GM19395 (cell line): ENCODE data around the gene CD9.

Source experiments
- ATAC-seq: cut with Tn5 transposase; IDR thresholded peaks from one replicate; pipeline ENCODE4 v1.9.1; 2021; ENCODE audit warnings: mild to moderate bottlenecking, moderate library complexity; ENCODE audit not compliant: unreplicated experiment

Gene CD9

DNA sequence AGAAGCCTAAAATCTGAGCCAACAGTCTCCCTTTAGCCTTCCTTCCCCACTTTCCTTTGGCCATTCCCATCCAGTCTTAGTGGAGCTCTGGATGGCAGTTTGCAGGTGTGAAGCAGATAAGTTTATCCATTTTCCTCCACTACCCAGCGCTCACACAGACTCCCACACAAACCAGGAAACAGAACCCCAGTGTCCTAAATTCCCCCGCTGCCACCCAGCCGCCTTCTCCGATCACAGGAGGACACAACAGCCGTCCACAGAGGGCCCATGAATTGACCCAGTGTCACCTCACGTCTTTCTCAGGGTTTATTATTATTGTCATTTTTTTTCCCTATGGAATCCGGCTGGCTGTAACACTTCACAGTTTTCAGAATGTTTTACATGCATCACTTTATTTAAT lies 16.4 kb downstream of the CD9 start:
- ATAC-seq: no peak

DNA sequence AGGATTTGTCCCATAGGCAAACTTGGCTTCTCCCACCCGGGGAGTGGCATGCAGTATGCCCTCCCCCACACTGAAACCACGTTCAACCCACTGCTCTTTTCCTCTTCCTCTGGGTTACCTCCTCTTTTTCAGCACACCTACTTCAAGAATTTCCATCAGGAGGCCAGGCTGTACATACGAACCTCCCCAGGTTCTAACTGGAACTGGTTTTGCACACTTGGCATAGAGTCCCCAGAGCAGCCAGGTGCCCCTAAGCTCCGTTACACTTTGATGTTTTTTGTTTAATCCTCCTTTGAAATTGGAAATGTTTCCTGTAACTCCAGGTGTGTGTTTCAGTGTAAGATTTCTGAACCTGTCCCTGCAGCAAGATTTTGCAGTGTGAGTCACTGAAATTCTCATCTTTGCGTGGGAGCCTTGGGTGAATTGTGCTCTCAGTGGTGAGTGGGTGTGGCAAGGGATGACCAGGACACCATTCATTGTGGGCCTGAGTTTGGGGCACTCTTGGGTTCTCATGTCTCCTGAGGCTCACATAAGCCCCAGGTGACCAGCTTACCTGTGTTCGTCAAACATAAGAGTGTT lies 18.2 kb downstream of the CD9 start:
- ATAC-seq: no peak

DNA sequence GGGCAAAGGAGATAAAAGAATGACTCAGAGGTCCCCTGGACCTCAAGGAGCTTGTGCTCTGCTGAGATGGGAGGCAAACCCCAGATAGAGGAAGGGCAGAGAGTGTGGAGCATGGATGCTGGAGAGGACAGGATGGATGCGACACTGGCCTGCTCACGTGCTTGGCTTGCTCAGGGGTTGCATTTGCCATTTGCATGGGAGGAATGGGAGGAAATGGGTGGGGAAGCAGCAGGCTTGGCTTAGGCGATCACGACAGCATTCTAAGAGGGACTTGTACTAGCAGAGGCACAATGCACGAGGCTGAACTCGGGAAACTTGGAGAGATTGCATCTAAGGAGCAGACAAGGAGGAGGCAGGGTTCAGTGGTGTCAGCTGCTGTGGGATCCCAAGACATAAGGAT lies 19.8 kb downstream of the CD9 start:
- no peak for ATAC-seq

DNA sequence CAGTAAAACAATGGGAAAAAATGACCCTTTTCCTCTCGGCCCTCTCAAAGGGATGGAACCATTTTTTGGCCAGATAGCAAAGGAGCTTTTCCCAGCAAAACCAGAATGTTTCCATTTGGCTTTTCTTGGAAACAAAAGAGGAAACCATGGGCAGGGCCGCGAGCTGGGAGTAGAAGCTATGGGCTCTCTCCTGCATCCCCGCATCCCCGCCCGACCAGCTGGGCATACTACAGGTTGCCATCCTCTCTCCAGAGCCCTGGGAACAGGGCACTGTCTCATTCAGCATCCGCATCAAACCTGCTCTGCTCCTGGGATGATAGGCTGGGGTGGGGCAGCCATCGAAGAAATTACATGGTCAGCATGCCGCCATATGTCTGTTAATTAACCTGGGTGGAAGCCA lies 20.9 kb downstream of the CD9 start:
- ATAC-seq: no peak

GRCh38 chr12:6222078-6222654 lies 22.0 kb downstream of the CD9 start:
- no peak for ATAC-seq

DNA sequence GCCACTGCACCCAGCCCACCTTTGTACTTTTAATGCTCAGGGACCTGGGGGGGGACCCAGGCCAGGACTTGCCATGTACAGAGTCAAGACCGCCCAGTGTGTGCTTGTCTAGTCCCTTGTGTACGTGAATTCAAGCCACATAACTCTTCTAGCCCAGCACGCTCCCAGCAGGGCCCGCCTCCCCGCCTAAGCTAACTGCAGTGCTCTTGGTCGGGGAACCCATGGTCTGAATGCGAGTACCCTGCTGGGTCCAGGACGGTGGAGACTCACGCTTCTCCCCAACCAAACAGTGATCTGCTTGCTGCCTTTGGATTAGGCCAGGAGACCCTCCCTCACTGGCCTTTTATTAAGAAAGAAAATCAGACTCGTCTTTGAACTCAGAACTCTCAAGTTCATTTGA lies 23.3 kb downstream of the CD9 start:
- no peak for ATAC-seq

DNA sequence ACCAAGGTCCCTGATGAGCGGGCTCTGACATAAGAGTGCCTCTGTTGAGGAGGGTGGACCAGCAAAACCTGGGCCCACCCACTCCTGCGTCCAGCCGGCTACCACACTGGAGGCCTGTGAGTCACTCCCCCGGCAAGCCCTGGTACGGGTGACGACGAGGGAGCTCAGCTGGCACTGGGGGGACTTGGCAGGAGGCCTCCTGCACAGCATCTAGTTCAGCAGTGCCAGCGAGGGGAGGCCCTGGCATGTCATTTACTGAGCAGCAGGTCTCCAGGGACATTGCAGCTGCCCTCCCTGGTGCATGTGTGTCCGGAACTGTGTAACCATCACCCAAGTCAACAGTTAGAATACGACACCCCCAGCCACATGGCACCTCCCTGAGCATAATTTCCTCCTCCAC lies 24.4 kb downstream of the CD9 start:
- no peak for ATAC-seq

DNA sequence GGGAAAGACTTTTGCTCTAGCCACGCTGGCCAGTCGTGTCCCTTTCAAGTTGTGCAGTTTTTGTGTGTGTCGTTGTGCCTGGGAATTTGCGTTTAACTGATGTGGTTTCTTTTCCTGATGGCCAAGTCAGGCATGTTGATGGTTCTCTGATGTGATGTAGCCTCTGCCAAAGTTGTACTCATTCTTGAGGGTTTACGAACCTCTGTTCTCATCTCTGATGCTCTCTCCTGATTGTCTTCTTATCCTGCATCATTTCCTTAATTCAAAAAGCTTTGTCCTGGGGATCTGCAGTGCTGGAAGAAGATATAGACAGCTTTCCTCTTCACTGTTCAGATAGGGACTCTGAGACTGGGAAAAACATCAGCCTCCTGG lies 25.4 kb downstream of the CD9 start:
- ATAC-seq: no peak

DNA sequence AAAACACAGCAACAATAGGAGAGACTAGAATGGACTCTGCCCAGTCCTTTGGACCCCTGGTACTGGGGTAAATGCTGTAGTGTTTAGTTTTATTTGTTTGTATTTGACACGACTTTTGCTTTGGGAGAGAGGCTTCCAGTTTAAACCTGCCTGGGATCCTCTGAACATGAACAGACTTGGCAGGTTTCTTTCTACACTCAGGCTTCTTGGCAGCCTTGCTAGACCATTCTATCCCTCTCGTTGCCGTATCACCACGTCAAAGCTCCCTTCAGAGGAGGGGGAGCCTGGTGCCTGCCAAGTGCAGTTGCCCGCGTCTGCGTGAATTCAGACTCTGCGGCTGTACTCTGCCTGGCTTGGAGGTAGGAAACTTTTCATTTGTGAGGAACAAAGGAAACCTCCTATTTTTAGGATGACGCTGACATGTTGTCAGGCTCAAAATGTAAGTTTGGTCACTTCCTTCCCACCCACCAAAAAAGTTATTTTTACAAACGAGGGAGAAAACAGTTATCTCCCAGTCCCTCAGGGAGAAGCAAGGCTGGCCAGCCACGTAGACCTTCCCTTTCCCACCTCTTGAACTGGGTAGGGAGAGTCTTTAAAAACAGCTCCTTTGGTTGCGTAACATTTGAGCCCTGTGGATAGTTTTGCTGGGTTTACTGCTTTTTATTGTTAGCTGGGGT lies 25.9 kb downstream of the CD9 start:
- no peak for ATAC-seq

DNA sequence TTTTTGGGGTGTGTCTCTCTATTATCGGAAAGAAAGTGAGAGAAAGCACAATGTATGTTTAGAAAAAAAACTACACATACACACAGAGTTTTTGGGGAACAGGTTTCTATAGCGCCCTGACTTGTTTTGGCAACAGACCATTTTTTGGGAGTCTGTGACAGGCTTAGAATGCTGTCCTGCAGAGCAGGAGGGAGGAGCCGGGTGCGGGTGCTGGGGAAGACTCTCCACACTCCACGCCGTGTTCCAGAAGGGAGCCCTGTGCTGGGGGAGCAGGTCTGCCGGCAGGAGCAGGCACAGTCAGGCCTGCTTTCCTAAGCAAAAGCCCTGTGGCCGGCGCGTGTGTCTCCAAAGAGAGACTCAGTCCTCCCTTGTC lies 26.5 kb downstream of the CD9 start:
- ATAC-seq: no peak

DNA sequence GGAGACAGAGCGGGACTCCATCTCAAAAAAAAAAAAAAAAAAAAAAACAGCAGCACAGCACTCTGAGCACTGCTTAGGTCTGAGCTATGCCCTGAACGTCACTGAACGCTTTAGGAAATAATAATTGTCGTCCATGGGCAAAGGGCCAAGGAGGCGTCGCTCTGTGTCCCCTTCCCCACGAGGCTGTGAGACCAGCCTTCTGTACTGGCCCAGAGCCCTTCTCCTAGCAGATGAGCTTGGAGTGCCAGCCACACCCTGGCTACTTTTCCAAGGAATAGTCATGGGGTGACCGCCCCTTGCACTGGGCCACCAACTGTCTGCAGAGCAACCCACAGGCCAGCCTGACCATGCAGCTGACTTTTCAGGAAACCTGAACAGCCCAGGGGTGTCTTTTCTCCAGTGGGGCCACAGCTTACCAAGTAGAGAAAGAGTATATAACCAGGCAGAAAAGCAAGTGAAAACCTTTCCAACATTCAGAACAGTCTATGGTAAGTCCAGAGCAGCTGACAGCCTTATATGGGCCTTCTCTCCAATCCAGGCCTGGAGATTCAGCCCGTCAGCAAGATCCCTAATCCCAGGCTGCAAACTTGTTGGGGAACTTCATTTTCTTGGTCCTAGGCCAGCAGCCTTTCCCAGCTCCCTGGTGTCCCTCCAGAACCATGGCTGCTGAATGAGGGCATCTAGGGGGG lies 28.5 kb downstream of the CD9 start:
- ATAC-seq: no peak

DNA sequence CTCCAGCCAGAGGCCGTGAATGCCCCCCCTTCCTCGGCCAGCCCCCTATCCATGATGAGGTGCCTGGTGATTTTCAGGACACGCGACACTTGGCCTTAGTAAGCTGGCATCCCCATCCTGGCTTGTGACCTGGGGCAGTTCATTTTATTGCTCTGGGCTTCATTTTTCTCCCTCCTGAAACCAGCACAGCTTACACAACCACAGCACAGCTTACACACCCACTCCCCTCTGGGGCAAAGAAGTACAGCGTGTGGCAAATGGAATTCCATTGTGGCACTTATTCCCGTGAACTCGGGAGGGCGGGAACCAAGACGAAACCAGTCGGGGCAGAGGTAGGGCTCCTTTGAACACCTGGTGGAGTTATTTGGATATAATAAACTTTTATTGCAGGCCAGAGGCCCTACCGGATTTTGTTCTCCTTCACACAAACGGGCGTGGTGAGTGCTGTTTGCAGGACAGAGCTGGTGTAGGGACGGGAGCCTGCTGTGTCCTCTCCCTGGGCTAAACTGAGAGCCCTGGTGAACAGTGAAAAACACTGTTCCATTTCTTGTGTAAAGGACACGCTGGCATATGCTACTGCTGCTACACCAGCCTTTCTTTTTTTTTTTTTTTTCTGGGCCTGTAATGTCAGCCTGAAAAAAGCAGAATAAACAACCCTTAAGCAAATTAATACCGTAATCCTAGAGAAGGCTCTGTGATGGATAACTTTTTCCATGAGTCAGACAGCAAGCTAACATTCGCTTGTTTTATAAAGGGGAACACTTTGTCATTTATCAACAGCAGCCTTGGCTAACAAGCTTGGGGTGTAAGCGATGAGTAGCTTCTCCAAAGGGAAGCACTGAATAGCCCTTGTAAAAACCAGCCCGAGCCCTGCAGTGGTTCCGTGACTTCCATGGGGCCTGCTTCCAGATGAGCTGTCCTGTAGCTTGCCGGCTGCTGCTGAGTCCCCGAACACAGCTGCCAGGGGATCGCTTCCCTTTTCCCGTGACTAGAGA lies 29.3 kb downstream of the CD9 start:
- no peak for ATAC-seq

DNA sequence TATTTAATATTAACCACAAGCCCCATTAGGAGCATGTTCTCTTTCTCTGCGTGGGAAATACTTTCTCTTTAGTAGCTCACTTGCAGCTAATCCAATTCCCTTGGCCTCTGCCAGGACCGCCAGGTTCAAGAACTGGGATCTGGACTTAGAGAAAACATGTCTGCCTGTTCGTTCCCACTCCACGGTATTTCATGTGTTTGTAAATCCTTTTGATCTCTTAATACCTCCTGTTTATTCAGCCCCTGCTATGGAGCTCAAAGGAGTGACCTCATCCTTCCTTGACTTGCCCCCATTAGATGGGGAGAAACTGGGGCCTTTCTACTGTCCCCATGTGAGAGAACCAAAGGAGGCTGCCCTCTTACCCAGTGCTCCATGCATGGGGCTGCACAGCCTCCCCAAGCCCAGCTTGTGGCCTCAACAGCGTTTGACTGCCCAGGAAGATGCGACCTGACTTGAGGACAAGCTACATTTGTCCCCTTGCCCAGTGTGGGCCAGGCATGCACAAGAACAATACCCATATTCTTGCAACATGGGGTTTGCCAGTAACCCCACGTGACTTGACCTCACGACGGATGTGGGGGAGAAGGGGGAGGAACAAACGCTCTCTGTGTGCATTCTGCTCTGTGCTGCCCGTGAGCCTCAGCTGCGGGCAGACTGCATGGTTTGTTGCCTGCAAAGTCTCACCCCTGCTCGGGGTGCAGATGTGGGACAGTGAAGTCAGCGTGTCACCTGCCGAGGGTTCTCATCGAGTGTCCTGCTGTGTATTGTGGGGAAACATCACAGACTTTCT lies 30.3 kb downstream of the CD9 start:
- no peak for ATAC-seq

GRCh38 chr12:6231359-6232268 lies 31.4 kb downstream of the CD9 start:
- no peak for ATAC-seq

GRCh38 chr12:6233121-6233971 lies 33.1 kb downstream of the CD9 start:
- no peak for ATAC-seq

DNA sequence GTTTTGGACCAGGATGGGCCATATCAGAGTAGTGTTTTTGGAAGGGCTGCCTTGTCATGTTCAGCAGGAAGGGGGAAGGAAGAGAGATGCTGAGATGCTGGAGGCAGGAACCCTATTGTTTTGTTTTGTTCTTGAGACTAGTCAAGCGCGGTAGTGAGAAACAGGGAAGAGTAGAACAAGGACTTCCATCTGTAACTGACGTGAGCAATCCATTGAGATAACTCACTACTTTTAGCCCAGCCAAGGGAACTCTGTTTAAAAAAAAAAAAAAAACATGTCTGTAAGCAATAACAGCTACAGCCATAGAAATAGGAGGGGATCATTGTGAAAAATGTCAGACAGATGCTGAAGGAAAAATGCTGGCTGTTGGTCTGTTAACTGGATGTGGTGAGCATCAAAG lies 34.0 kb downstream of the CD9 start:
- no peak for ATAC-seq

GRCh38 chr12:6234906-6235305 lies 34.7 kb downstream of the CD9 start:
- no peak for ATAC-seq

GRCh38 chr12:6235499-6235898 lies 35.3 kb downstream of the CD9 start:
- no peak for ATAC-seq
